C4-2B (cell line): ENCODE measurements around the gene KAT6B.

Experiments
- H3K27ac ChIP-seq: fragments of 450-650 bp; 2 replicates; pipeline ENCODE4 v1.5.1; 2017
- ZFX ChIP-seq: fragments of 450-650 bp; IDR thresholded peaks from 2 replicates; pipeline ENCODE4 v1.6.1; 2017
- TF ChIP-seq, protein P1 (sequence below): fragments of 450-650 bp; conservative IDR thresholded peaks from 2 replicates; pipeline ENCODE4 v1.5.1; 2017; ENCODE audit warnings: mild to moderate bottlenecking

The KAT6B gene

DNA sequence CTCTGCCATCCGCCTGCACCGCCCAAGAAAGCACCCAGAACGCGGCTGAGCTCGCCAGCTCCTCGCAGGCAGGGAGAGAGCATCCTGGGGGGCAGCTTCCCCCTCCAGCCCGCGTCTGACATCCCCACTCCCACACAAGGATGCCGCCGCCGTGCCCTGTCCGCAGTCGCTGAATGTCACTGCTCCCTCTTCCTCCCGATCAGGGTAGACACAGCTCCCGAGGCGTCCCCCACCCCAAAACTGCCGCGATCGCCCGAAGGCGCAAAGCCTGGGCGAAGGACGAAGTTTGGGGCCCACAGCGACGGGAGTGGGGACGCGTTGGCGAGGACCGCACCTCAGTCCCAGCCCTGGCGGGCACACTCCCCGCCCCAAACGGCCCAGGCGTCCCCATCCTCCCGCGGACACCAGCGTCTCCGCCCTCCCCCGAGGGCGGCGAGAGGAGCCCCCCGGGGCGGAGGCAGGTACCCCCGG lies 1.5 kb upstream of the KAT6B start:
- no peak for TF ChIP-seq ZFX
- TF ChIP-seq, protein P1, sequence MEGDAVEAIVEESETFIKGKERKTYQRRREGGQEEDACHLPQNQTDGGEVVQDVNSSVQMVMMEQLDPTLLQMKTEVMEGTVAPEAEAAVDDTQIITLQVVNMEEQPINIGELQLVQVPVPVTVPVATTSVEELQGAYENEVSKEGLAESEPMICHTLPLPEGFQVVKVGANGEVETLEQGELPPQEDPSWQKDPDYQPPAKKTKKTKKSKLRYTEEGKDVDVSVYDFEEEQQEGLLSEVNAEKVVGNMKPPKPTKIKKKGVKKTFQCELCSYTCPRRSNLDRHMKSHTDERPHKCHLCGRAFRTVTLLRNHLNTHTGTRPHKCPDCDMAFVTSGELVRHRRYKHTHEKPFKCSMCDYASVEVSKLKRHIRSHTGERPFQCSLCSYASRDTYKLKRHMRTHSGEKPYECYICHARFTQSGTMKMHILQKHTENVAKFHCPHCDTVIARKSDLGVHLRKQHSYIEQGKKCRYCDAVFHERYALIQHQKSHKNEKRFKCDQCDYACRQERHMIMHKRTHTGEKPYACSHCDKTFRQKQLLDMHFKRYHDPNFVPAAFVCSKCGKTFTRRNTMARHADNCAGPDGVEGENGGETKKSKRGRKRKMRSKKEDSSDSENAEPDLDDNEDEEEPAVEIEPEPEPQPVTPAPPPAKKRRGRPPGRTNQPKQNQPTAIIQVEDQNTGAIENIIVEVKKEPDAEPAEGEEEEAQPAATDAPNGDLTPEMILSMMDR: no peak
- H3K27ac ChIP-seq: peak overlapping the region; percentile 85

DNA sequence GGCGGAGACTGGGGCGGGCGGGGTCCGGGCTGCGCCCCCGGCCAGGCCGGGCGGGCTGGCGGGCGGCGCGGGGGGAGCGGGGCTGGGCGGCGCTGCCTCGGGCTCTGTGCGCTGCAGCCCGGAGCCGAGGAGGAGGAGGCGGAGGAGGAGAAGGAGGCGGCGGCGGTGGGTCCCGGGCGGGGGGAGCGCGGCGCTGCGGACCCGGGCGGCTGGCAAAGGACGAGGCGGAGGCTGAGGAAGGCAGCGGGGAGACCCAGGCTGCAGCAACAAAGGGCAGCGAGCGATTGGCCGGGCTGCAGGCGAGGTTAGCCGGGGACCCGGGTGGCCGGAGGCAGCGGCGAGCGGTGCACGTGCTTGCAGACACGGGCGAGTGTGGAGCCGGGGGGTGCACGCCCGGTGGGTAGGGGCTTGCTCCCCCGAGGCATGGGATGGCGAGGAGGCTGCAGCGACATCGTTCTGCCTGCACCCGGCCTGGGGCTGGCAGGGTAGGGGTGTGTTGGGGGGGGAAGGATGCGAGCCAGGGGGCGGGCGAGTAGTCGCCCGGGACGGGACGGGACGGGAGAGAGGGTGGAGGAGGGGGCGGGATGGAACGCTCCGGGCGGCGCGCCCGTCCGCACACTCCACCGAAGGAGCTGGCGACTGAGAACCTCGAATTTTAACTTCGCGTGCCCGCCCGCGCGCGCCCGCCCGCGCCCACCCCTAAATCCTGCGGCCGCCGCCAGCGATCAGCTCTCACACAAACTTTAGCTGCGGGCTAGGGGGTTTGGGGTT lies 844 bp upstream of the KAT6B start:
- TF ChIP-seq, protein P1: no peak
- no peak for TF ChIP-seq ZFX
- peak overlapping the region; percentile 85 for H3K27ac ChIP-seq

DNA sequence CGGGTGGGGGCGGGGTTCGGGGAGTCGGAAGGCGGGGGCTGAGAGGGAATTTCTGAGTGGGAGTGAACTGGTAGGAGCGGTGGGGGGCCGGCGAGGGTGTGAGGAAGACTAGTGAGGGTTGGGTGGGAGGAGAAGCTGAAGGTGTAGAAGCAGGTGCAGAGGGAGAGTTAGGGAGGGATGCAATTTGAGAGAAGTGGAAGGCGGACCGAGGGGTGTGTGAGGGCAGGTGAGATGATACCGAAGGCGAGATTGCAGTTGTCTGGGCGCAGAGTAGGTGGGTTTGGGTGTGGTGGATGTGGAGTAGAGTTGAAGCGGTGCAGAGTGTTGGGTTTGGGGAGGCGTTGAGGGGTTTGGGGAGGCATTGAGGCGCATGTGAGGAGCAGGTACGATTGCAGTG lies 643 bp downstream of the KAT6B start:
- H3K27ac ChIP-seq: peak overlapping the region; percentile 85
- TF ChIP-seq, protein P1: no peak
- no peak for TF ChIP-seq ZFX

DNA sequence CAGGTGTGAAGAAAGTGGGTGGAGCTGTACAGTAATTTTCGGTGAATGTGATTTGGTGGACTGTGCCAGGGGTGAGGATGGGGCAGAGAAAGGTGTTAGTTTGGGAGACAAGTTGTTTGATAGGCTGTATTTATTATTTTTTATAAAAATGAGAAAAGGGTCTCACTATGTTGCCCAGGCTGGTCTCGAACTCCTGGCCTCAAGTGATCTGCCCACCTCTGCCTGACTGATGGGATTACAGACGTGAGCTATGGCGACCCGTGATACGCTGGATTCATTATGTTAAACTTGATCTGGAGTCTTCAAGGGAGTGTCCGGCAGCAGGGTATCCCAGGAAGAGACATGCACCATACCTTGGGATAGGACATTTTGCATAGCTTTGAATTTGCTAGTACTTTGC lies 1.3 kb downstream of the KAT6B start:
- TF ChIP-seq, protein P1: no peak
- no peak for TF ChIP-seq ZFX
- H3K27ac ChIP-seq: no peak overlapping the region

DNA sequence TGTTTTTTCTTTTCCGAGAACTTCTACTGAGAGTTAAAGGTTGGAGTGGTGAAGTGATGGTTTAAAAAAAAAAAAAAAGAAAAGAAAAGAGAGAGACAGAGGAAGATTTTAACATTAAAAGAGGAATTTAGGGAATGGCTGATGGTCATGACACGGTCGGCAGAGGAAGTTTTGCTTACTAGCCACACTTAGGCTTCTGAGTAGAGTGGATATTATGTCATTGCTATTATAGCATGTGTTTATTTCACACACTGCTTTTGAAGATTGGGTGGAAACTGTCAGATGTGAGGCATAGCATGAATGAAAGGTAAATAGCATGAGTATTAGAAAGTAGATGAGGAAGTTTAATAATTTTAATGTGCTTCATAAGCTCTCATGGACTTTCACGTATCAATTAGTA lies 2.5 kb downstream of the KAT6B start:
- H3K27ac ChIP-seq: no peak overlapping the region
- no peak for TF ChIP-seq ZFX
- TF ChIP-seq, protein P1: no peak

DNA sequence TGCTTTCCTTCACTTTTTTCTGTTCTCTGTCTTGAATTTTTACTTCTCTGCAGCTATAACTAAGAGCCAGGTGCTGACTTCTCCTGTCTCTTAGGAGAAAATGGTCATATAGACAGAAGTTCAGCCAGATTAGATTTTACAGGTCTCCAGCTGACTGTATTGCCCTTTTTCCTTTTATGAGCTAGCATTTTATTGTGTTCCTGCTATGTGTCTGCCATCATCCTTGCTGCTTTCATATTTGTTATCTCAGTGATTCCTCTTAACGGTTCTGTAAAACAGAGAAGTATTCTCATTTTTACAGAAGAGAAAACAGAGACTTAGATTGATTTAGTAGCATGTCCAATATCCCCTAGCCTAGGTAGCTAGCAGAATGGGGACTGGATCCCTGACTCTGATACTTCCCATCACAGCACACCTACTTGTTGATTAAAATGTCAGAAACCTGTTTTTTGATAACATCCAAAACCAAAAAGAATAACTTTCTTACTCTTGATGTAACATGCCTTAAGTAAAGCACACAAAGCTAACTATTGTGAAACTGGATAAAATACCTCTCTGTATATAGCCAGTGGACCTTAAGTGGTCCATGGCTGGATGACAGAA lies 5.2 kb downstream of the KAT6B start:
- H3K27ac ChIP-seq: no peak overlapping the region
- TF ChIP-seq, protein P1: no peak
- no peak for TF ChIP-seq ZFX

DNA sequence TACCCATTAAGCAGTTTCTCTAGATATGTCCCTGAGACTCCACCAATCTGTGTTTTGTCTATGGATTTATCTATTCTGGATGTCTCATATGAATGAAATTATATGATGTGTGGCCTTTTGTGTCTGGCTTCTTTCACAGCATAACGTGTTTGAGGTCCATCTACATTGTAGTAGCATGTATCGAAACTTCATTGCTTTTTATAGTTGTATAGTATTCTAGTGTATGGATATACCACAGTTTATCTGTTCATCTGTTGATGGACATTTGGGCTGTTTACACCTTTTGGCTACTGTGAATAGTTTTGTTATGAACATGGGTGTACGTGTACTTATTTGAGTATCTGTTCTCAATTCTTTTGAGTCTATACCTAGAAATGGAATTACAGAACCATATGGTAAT lies 9.6 kb downstream of the KAT6B start:
- no peak overlapping the region for H3K27ac ChIP-seq
- TF ChIP-seq, protein P1: no peak
- TF ChIP-seq ZFX: no peak
